CD4-positive, alpha-beta T cell treated with Interleukin-4 for 4 hours (primary cell): ENCODE measurements around the gene NUP62.

Experiments
- DNase-seq: peaks from one replicate; pipeline ENCODE4 v3.0.0-alpha.2; 2020

NUP62 gene

GRCh38 chr19:49863254-49863934 lies 65.9 kb downstream of the NUP62 start:
- DNase-seq = no peak

- no peak for DNase-seq
Measured at GRCh38 chr19:49862391-49863253, 66.7 kb downstream of the NUP62 start.

DNA sequence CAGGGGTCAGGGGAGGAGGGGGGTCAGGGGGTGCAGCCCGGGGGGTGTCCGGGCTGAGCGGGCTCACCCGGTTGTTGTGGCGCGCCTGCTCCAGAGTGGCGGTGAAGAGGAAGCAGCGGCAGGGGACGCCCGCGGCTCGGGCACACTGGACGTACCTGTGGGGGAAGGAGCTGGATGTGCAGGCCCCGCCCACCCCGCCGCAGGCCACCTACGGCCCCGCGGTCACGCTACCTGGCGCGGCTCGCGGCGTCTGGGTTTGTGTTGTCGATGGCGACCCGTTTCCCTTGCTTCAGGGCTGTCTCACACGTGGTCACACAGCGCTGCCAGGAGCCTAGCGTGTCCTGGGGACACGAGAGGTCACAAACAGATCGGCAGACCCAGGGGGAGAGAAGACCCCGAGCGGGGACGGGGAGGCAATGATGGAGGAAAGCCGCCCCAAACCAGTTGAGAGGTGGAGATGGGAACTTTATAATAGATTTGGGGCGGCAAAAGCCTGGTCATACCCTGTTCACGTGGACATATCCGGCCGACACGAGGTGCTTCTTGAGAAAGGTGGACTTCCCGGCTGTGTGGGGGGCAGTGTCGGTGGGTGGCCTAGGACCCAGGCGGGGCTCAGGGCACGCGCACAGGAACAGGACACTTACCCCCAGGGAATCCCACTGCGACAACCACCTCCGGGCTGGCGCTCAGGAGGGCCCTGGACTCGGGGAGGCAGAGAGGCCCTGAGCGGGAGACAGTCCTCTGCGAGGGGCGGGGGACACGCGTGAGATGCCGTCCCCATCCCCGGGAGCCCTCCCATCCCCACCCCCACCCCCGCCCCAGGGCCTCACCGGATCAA lies 67.5 kb downstream of the NUP62 start:
- no peak for DNase-seq

DNA sequence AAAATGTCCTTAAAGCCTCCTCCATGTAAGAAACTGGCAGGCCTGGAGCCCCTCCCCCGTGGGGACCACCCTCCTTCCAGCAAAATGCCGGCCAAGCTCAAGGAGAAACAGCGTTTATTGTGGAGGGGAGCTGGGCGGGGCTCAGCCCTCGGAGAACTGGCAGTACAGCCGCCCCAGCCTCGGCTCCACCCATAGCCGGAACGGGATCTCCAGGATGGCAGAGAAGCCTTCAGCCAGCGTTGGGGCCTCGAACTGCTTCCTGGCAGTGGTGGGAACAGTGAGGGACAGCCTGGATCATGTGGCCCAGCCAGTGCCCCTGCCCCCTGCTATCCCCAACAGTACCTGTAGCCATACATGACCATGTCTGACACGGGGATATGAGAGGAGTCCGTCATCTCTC lies 68.2 kb downstream of the NUP62 start:
- no peak for DNase-seq

DNA sequence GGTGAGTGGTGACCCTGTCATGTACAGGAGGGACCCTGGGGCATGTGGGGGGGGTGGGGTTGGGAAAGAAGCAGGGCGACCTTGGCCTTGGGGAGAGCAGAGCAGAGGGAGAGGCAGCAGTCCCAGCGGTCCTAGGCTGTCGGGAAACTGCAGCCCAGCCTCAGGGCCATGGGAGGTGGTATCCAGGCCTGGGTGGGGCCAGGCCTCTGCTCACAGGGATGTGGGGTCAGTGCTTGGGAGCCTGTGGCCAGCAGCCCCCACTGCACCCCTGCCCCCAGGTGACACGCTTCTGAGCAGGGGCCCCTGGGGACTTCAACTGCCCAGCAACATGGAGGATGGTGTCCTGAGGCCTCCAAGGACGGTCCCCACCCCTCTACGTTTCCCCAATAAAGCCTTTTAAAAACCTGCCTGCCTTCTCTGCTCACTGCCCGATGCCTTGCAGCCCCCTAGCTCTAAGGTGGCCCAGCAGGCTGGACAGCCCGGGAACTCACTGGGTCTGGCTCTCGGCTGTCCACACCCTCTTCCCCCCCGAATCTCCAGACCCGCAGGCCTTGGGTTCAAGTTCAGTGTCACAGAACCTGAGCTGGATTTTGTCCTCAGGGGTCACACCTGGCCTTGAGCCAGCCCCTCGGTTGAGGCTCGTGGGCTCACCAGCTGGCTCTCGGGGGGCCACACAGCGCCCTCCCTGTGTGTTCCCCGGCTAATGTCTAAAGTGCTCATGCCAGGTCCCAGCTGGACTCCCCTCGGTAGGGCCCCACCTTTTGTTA lies 68.8 kb downstream of the NUP62 start:
- DNase-seq = no peak

DNA sequence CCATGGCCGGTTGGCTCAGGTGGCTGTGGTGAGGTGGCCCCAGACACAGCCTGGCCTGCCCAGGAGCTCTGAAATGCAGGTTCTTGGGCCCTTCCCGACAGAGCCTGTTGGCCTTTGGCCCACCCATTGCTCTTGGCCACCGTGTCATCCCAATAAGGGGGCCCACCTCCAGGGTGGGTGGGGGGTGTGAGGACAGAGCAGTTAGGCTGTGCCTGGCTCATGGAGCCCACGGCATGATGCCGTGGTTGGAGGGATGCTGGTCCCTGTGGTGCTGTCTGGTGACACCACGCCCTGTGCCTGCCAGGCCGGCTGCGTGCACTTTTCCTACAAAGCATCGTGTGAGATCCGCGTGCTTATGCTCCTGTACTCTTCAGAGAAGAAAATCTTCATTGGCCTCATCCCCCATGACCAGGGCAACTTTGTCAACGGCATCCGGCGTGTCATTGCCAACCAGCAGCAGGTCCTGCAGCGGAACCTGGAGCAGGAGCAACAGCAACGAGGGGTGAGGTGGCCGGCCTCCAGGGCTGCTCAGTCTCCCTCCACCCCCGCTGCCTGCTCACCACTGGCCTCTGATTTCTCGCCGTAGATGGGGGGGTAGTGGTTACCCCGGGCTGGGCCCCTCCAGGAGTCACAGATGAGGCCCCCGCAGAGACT lies 69.5 kb downstream of the NUP62 start:
- no peak for DNase-seq

- DNase-seq = no peak
Measured at GRCh38 chr19:49858088-49858985, 71.0 kb downstream of the NUP62 start.

DNA sequence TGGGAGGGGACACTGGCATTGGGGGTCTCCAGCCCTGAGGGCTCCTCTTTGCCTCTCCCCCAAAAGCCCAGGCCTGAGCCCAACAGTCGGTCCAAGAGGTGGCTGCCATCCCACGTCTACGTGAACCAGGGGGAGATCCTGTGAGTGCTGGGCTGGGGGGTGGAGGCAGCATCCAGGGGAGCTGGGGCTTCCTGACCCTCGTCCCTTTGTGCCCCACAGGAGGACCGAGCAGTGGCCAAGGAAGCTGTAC lies 71.5 kb downstream of the NUP62 start:
- DNase-seq = no peak

DNA sequence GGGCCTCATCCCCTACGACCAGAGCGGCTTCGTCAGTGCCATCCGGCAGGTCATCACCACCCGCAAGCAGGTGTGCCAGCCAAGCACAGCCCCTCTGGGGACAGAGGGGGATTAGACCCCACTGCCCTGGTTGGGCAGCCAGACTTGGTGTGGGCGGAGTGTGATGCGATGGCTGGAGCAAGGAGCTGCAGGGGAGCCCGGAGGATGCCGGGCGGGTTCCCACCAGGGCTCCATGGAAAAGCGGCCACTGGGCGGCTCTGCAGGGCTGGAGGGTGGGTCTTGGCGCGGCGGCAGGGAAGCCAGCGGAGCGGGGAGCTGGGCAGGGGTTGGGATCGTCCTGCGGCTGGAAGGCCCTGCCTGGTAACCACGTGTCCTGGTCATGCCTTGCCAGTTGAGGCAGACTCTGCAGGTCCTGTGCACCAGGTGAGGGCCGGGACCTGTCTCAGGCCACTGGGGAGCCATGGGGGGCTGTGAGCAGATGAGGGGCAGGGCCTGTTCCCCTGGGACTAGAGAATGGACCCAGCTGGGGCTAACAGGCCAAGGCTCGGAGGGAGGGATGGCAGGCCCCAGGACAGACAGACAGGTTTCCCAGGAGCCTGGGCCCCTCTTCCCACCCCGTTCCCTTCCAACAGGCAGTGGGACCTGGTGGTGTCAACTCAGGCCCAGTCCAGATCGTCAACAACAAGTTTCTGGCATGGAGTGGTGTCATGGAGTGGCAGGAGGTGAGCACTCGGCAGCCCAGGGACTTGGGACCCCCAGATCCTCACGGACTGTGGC lies 72.1 kb downstream of the NUP62 start:
- no peak for DNase-seq
